DOHH2 (cell line): ENCODE measurements around the gene SPOCK1.

Source experiments
- H3F3A ChIP-seq: fragments of 200-600 bp; sonication (generic), shearing (Covaris generic); 2 replicates; pipeline ENCODE4 v1.6.0; 2016; ENCODE audit warnings: antibody characterized with exemption, mild to moderate bottlenecking; ENCODE audit not compliant: control insufficient read depth, insufficient read depth
- H3K27ac ChIP-seq: fragments of 200-600 bp; sonication (generic); 2 replicates; pipeline ENCODE4 v1.5.1; 2014; ENCODE audit warnings: low read depth, mild to moderate bottlenecking, low read length, moderate library complexity
- H3K27me3 ChIP-seq: fragments of 200-600 bp; sonication (generic); 2 replicates; pipeline ENCODE4 v1.6.1; 2014; ENCODE audit warnings: mild to moderate bottlenecking, low read length, mixed read lengths; ENCODE audit not compliant: control insufficient read depth
- H3K36me3 ChIP-seq: fragments of 200-600 bp; sonication (generic); 2 replicates; pipeline ENCODE4 v1.6.1; 2014; ENCODE audit warnings: mild to moderate bottlenecking, low read length, moderate library complexity, mixed read lengths; ENCODE audit not compliant: control insufficient read depth
- H3K4me1 ChIP-seq: fragments of 200-600 bp; sonication (generic); 2 replicates; pipeline ENCODE4 v1.6.1; 2014; ENCODE audit warnings: mild to moderate bottlenecking, low read length, mixed read lengths; ENCODE audit not compliant: control insufficient read depth
- H3K4me2 ChIP-seq: fragments of 200-600 bp; sonication (generic); 2 replicates; pipeline ENCODE4 v1.6.0; 2014; ENCODE audit warnings: mild to moderate bottlenecking, low read length, moderate library complexity
- H3K4me3 ChIP-seq: fragments of 200-600 bp; sonication (generic); 2 replicates; pipeline ENCODE4 v1.5.1; 2014; ENCODE audit warnings: mild to moderate bottlenecking, low read length, mixed read lengths
- H3K79me2 ChIP-seq: fragments of 200-600 bp; sonication (generic); 2 replicates; pipeline ENCODE4 v1.6.1; 2014; ENCODE audit warnings: mild to moderate bottlenecking, low read length, mixed read lengths; ENCODE audit not compliant: control insufficient read depth
- H3K9me2 ChIP-seq: fragments of 200-600 bp; sonication (generic); replicated peaks from 2 replicates; pipeline ENCODE4 v1.6.1; 2014; ENCODE audit warnings: mild to moderate bottlenecking, low read length, mixed read lengths; ENCODE audit not compliant: control insufficient read depth
- H3K9me3 ChIP-seq: fragments of 200-600 bp; sonication (generic); 2 replicates; pipeline ENCODE4 v1.6.1; 2014; ENCODE audit warnings: antibody characterized with exemption, low read length, mixed read lengths; ENCODE audit not compliant: control insufficient read depth, insufficient read depth
- H4K20me1 ChIP-seq: fragments of 200-600 bp; sonication (generic); 2 replicates; pipeline ENCODE4 v1.6.0; 2014; ENCODE audit warnings: low read depth, mild to moderate bottlenecking, antibody characterized with exemption, low read length, moderate library complexity; ENCODE audit not compliant: control insufficient read depth, insufficient read depth
- CTCF ChIP-seq: fragments of 200-600 bp; sonication (generic); IDR thresholded peaks from one replicate; pipeline ENCODE4 v1.5.1; 2014; ENCODE audit warnings: antibody characterized with exemption, mild to moderate bottlenecking, low read depth, low read length; ENCODE audit not compliant: poor library complexity, severe bottlenecking
- EZH2phosphoT487 ChIP-seq: fragments of 200-600 bp; sonication (generic); IDR thresholded peaks from 2 replicates; pipeline ENCODE4 v1.6.1; 2017; ENCODE audit warnings: borderline replicate concordance, mild to moderate bottlenecking, antibody characterized with exemption, low read length, moderate library complexity, mixed read lengths

SPOCK1 gene

GRCh38 chr5:137205231-137206027, 293.7 kb downstream of the SPOCK1 start:
- TF ChIP-seq CTCF (no peak), EZH2phosphoT487 (no peak)
- Histone ChIP-seq H3K79me2 (no peaks in the 10 kb centered on the region), H3K27ac (no peak overlapping the region), H3K36me3 (no peaks in the 10 kb centered on the region), H3K4me3 (no peak overlapping the region), H3K9me3 (no peaks in the 10 kb centered on the region), H4K20me1 (no peaks in the 10 kb centered on the region), H3K4me2 (no peak overlapping the region), H3F3A (no peaks in the 10 kb centered on the region), H3K9me2 (no peaks in the 10 kb centered on the region), H3K27me3 (no peaks in the 10 kb centered on the region), H3K4me1 (peaks cover 9% of the 10 kb centered on the region)

GRCh38 chr5:137203011-137203632, 296.0 kb downstream of the SPOCK1 start:
- Histone ChIP-seq H3K4me1 (no peaks in the 10 kb centered on the region), H4K20me1 (no peaks in the 10 kb centered on the region), H3K9me2 (no peaks in the 10 kb centered on the region), H3K4me3 (no peak overlapping the region), H3F3A (no peaks in the 10 kb centered on the region), H3K27ac (no peak overlapping the region), H3K4me2 (no peak overlapping the region), H3K27me3 (no peaks in the 10 kb centered on the region), H3K36me3 (no peaks in the 10 kb centered on the region), H3K79me2 (no peaks in the 10 kb centered on the region), H3K9me3 (no peaks in the 10 kb centered on the region)
- TF ChIP-seq EZH2phosphoT487 (no peak), CTCF (no peak)

GRCh38 chr5:137201876-137202275, 297.2 kb downstream of the SPOCK1 start:
- Histone ChIP-seq H3K27me3 (no peaks in the 10 kb centered on the region), H3F3A (no peaks in the 10 kb centered on the region), H3K9me2 (no peaks in the 10 kb centered on the region), H3K4me3 (no peak overlapping the region), H3K79me2 (no peaks in the 10 kb centered on the region), H3K4me2 (no peak overlapping the region), H3K36me3 (no peaks in the 10 kb centered on the region), H4K20me1 (no peaks in the 10 kb centered on the region), H3K27ac (no peak overlapping the region), H3K4me1 (no peaks in the 10 kb centered on the region), H3K9me3 (no peaks in the 10 kb centered on the region)
- TF ChIP-seq CTCF (no peak), EZH2phosphoT487 (no peak)
